Thoracic aorta (tissue), 2 donors: Measurements from ENCODE around the gene CTNNA3. TPM values are rescaled to one million over a fixed set of nuclear protein-coding genes. Genes with fewer than 3 reads are reported as not detected.

Experiments
- ATAC-seq: fragments of 150-250 bp; one replicate; pipeline ENCODE4 v1.8.0; 2017; ENCODE audit warnings: low read depth; ENCODE audit not compliant: insufficient number of reproducible peaks, low FRiP score
- DNase-seq: peaks from one replicate; pipeline ENCODE4 v3.0.0-alpha.2; 2020; ENCODE audit warnings: low spot score
- H3K27ac ChIP-seq, 2 donors: fragments of 200-600 bp; sonication (generic); 1 replicate in 1 of 2; 2 replicates in 1 of 2; pipeline ENCODE4 v1.5.1; 2016; ENCODE audit warnings: mild to moderate bottlenecking in 2 of 2, moderate library complexity in 2 of 2
- H3K27me3 ChIP-seq: fragments of 200-600 bp; sonication (generic); replicated peaks from 2 replicates; pipeline ENCODE4 v1.6.0; 2016; ENCODE audit warnings: mild to moderate bottlenecking; ENCODE audit not compliant: insufficient read depth
- H3K36me3 ChIP-seq: fragments of 200-600 bp; sonication (generic); one replicate; pipeline ENCODE4 v1.5.1; 2016
- H3K4me1 ChIP-seq, 2 donors: fragments of 200-600 bp; sonication (generic); 1 replicate in 1 of 2; 2 replicates in 1 of 2; pipeline versions ENCODE4 v1.5.1 to v1.6.0; 2016; ENCODE audit warnings: low read depth in 2 of 2, mild to moderate bottlenecking in 1 of 2; ENCODE audit not compliant: control insufficient read depth in 1 of 2
- H3K4me3 ChIP-seq: fragments of 200-600 bp; sonication (generic); 2 replicates; pipeline ENCODE4 v1.5.1; 2016; ENCODE audit warnings: mild to moderate bottlenecking
- H3K9me3 ChIP-seq: fragments of 200-600 bp; sonication (generic); 2 replicates; pipeline ENCODE4 v1.5.1; 2016
- total RNA-seq, 2 donors: library from RNA; depleted of rRNA; stranded (reverse); fragments of >200 nt; gene quantifications; one replicate each; pipeline versions ENCODE4 v1.1.0 to v1.2.3, GENCODE V29; 2016
- TF ChIP-seq, protein P1 (sequence below): fragments of 200-600 bp; sonication (generic); IDR thresholded peaks from one replicate; pipeline ENCODE4 v1.5.1; 2019; ENCODE audit warnings: antibody characterized with exemption

Gene CTNNA3
- total RNA-seq, 2 donors from 2014 or later: 0.95 to 1.2 TPM

DNA sequence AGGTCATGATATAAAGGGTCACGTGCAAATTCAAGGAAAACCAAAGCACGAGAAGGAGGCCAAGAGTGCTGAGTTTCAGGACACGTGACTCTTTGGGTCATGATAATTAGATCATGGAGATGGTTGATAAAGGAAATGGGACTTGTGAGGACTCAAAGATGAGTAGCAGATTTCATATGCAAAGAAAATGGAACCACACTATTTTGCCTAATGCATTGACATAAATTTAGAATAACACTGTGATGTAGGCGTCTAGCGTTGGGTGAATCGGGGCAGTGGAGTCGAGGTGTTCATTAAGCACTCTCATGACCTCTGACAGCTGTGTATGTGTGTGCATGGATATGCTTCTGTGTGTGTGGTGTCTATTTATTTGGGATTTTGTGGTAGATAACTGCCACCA is 1795.7 kb downstream of the CTNNA3 start:
- H3K4me3 ChIP-seq: no peak overlapping the region
- H3K9me3 ChIP-seq: no peaks in the 10 kb centered on the region
- no peaks in the 10 kb centered on the region for H3K4me1 ChIP-seq
- no peaks in the 10 kb centered on the region for H3K27me3 ChIP-seq
- TF ChIP-seq, protein P1, sequence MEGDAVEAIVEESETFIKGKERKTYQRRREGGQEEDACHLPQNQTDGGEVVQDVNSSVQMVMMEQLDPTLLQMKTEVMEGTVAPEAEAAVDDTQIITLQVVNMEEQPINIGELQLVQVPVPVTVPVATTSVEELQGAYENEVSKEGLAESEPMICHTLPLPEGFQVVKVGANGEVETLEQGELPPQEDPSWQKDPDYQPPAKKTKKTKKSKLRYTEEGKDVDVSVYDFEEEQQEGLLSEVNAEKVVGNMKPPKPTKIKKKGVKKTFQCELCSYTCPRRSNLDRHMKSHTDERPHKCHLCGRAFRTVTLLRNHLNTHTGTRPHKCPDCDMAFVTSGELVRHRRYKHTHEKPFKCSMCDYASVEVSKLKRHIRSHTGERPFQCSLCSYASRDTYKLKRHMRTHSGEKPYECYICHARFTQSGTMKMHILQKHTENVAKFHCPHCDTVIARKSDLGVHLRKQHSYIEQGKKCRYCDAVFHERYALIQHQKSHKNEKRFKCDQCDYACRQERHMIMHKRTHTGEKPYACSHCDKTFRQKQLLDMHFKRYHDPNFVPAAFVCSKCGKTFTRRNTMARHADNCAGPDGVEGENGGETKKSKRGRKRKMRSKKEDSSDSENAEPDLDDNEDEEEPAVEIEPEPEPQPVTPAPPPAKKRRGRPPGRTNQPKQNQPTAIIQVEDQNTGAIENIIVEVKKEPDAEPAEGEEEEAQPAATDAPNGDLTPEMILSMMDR: no peak
- no peak for ATAC-seq
- no peak overlapping the region for H3K27ac ChIP-seq
- DNase-seq: no peak
- no peaks in the 10 kb centered on the region for H3K36me3 ChIP-seq

DNA sequence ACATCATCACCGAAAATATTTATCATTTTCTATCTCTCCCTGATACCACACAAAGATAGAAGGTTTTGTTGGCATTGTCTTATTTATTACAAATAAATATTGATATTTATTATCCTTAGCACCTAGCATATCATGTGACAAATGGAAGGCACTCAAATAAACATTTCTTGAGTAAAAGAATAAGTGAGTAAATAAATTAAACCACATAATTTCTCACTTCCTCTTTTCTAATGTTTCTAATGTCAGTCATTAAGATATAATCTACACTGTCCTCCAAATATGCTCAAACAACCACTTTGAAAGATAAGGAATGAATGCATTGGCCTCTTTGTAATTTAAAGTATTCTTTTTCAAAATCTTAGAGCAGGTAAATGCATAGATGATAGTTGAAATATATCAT is 1797.9 kb downstream of the CTNNA3 start:
- no peak for ATAC-seq
- Histone ChIP-seq H3K27me3 (no peaks in the 10 kb centered on the region), H3K4me3 (no peak overlapping the region), H3K4me1 (no peaks in the 10 kb centered on the region), H3K36me3 (no peaks in the 10 kb centered on the region), H3K27ac (no peak overlapping the region), H3K9me3 (no peaks in the 10 kb centered on the region)
- TF ChIP-seq, protein P1: no peak
- no peak for DNase-seq

DNA sequence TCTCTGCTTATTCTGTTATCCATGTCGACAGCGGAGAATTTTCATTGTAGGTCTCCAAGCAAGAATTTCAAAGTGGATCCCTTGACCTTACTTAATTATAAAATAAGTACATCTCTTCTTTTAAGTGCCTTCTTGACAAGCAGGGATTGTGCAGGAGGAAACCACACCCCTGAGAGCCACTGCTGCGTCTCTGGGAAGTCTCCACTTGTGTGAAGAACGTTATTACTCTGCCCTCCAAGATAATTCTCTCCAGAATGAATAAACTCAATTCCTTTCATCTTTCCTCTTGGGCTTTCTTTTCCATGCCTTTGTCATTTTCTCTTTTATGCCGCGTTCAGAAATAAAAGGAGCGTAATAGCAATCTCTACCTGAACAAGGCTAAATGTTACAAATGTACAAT is 1801.0 kb downstream of the CTNNA3 start:
- H3K36me3 ChIP-seq: no peaks in the 10 kb centered on the region
- no peaks in the 10 kb centered on the region for H3K27me3 ChIP-seq
- no peaks in the 10 kb centered on the region for H3K4me1 ChIP-seq
- TF ChIP-seq, protein P1: no peak
- H3K27ac ChIP-seq: no peak overlapping the region
- ATAC-seq (no peak), DNase-seq (no peak)
- no peaks in the 10 kb centered on the region for H3K9me3 ChIP-seq
- H3K4me3 ChIP-seq: no peak overlapping the region

DNA sequence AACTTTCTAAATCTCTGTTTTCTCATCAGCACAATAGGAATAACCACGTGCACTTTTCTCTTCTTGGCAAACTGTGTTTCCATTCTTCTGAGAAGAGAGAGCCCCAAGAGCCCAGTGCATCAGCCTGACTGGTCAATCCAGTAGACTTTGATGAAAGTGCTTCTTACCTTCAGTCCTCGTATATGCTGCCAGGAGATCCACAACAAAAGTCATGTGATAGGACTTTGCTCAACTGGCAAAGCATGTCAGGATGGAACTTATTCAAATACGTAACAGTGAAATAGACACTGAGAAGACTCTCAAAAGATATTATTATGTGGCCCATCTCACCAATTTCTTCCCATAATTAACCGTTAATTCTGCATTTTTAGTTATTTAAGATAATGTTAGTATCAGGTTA is 1801.6 kb downstream of the CTNNA3 start:
- no peaks in the 10 kb centered on the region for H3K27me3 ChIP-seq
- no peaks in the 10 kb centered on the region for H3K36me3 ChIP-seq
- TF ChIP-seq, protein P1: no peak
- no peak overlapping the region for H3K27ac ChIP-seq
- H3K4me3 ChIP-seq: no peak overlapping the region
- DNase-seq (no peak), ATAC-seq (no peak)
- H3K9me3 ChIP-seq: no peaks in the 10 kb centered on the region
- H3K4me1 ChIP-seq: no peaks in the 10 kb centered on the region

DNA sequence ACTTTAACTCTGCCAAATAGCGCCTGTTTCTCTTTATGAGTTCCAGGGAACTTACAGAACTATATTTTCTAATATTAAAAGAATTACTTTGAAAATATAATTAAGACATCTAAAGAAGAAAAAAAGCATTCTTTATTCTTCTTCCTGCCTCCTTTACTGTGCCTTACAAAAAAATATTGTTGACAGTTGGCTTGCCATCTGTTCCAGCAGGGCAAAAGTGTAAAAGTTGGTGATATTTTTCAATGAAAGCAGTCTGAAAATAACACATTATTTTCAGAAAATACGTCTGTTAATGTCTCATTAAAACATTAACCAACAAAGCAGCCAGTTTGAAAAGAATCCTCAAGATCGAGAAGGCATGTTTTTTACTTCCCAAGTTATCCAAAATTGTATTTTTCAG is 1802.3 kb downstream of the CTNNA3 start:
- Histone ChIP-seq H3K27me3 (no peaks in the 10 kb centered on the region), H3K4me1 (no peaks in the 10 kb centered on the region), H3K27ac (no peak overlapping the region), H3K9me3 (no peaks in the 10 kb centered on the region), H3K36me3 (no peaks in the 10 kb centered on the region), H3K4me3 (no peak overlapping the region)
- TF ChIP-seq, protein P1: no peak
- DNase-seq (no peak), ATAC-seq (no peak)
